ENCODE data around the gene CHST3.
"Not testable (repeated sequence)": the region's sequence is repeated elsewhere in the genome, so short reads cannot be mapped to it uniquely, and the experiment has no call there.

CHST3 gene

DNA sequence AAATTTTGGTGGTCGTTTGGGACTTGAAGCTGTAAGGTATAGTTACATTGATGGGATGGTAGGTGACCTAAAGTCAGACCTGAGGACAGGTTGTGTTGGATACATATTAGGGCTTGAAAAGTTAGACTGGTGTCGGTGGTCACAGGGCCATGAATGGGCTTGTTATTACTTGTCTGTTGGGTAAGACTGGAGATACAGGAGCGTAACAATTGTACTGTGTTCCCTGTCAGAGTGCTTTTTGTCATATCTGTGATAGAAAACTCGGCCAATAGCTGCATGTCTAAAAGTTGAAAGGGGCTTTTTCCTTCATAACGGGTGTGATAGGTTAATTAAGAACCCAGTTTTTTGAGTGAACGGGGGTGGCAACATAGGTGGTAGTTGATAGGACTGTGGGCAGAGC, 13.5 kb upstream of the CHST3 start:
- no peak for DNase-seq

DNA sequence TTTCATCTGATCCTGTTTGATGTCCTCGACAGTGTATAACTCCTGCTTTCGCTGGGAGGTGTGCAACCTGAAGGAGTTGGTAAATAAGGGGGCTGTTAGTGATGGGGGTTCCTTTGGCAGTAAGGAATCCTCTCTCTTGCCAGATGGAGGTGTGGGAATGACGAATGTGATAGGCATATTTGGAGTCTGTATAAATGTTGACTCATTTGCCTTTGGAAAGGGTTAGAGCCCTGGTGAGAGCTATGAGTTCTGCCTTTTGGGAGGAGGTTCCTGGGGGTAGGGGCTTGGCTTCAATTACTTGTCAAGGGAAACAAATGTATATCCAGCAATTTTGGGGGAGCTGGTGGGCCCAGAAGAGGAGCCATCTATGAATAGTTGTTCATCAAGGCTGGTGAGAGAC, 11.4 kb upstream of the CHST3 start:
- no peak for DNase-seq

DNA sequence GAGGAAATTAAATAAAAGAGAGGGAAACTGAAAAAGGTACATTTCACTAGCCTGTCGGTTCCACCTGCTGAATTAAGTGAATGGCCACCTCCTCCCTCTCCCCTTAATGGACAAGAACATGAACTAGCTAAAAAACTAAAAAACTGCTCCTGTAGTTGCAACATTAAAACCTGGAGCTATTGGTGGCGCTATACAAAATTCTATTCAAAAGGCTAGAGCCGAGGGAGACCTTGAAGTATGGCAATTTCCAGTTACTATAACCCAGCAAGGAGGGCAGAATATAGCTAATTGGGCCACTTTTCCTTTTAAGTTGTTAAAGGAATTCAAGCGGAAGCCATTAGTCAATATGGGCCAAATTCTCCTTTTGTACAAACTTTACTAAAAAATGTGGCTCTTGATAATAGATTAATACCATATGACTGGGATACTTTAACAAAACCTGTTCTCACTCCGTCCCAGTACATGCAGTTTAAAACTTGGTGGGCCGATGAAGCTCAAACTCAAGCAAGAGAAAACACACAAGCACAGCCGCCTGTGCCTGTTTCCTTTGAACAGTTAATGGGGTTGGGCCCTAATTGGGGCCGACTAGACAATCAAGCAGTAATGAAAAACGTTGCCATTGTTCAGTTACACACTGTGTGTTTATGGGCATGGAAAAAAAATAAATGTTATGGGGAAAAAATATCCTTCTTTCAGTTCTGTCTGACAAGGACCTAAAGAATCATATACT, 6.5 kb upstream of the CHST3 start:
- DNase-seq: no peak

DNA sequence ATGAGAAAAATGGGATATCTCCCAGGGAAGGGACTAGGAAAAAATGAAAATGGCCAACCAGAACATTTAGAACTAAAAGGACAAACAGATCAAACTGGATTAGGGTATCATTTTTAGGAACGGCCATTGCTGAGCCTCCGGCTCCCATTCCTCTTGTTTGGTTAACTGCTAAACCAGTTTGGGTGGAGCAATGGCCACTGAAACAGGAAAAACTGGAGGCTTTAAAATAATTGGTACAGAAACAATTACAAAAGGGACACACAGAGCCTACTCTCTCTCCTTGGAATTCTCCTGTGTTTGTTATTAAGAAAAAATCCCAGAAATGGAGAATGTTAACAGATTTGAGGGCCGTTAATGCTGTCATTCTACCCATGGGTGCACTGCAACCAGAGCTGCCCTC, 4.7 kb upstream of the CHST3 start:
- DNase-seq: no peak

DNA sequence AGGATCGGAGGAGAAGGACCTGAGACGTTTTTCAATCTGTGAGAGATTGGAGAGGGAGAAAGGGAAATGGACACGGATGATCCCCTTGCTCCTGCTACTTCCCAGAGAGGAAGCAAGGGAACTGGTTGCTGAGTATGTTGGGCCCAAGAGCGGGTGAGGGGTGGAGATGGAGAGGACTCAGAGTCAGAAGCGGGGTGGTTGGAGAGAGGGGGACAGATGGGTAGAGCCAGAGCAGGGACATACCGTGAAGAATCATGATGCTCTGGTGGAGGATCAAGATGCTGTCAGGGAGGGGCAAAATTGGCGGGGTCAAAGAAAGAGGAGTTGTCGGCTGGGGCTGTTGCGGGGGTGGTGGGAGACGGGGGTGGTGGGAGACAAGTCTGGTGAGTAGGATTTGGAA, 2.4 kb upstream of the CHST3 start:
- DNase-seq: no peak

DNA sequence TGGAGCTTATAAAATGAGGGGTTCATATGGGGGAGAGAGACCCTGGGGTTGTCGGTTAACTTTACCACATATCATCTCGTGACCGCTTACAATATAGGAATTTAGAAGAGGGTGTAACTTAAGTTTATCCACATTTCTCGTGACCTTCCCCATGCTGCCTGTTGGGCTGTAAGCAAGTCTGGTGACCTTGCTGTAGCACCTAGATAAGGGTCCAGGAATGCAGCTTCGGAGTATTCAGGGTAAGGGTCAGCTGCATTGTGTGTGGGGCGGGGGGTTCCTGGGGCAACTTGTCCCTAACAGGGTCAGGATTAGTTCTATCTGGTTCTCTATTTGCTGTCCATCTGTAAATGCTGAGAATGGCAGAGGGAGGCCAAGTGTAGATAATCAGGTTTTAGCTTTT, 1.3 kb upstream of the CHST3 start:
- DNase-seq: no peak

DNA sequence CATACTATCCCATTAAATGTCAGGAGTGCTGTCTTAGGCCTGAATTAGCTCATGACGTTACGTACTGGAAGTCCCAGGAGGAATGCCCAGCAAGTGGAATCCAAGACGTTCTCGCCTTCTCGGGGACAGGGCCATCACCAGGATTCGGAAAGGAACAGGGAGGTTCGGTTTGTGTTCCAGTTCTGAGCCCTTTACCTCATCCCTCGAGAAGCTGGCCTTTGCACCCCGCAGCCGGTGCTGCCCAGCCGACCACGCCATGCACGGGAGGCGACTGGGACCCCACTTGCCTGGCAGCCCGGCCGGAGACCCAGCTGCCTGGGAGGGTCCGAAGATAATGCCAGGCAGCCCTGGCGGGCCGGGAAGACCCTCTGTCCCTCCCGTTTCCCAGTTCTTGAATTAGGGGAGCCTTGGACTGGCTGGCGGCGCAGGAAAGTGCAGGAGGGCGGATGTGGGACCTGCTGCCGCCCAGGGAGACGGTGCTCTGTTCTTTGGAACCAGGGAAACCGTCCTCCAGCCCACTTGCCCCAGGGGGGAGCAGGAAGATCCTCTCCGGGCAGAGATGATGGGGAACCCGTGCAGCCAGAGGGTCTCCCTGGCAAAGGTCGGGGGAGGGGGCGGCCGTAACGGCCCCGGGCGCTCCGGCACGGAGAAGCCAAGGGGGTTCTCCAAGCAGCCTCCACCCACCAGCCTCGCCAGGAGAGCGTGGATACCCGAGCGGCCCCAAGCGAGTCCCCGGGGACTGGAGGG, 671 bp upstream of the CHST3 start:
- no peak for DNase-seq

DNA sequence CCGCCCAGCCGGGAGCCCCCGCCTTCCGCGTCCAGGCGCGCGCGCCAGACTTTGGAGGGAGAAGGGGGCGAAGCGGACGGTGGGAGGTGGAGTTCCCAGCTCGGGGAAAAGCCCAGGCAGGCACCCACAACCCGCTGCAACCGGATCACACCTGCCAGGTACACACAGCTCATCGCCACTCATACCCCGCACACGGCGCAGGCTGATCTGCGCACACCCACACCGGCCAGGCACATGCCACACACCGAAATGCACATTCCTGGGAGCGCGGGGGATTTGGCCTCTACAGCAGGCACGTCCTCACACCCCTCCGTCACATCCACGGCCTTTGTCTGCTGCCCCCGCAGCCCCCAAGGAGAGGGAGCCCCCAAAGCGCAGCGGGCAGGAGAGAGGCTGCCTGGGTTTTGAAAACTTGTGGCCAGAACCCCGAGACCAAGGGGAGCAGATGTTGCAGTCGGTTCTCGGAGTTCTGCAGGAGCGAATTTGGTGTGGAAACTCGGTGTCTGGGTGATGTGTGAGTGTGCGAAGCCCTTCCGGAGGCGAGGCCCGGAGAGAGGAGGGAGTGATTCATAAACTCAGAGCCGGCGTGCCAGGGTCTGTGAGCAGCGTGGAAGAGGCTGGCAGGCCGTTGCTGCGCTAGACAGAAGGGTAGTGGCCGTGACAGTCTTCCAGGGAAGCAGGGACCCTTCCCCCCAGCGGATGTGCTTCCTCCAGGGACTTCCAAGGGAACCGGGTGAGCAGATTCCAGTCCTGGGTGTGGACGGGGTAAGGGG, 734 bp downstream of the CHST3 start:
- DNase-seq: peak; percentile 16

DNA sequence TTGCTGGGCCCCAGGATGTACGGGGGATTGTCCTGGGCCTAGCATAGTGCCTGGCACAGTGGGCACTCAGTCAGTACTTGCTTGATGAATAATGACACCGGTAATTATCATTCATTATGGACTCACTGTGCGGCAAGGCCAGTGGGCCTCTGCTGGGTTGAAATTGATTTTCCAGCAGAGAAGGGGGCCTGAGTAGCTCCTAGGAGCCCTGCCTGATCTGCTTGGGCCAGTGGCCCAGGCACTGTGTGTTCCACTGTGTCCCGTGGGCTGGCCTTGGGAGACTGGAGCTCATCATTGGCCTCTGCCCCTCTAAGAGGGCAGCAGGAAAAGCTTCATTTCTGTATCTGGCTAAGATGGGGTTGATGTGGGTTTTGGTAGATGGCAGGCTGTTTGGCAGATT, 1.4 kb downstream of the CHST3 start:
- DNase-seq: no peak

DNA sequence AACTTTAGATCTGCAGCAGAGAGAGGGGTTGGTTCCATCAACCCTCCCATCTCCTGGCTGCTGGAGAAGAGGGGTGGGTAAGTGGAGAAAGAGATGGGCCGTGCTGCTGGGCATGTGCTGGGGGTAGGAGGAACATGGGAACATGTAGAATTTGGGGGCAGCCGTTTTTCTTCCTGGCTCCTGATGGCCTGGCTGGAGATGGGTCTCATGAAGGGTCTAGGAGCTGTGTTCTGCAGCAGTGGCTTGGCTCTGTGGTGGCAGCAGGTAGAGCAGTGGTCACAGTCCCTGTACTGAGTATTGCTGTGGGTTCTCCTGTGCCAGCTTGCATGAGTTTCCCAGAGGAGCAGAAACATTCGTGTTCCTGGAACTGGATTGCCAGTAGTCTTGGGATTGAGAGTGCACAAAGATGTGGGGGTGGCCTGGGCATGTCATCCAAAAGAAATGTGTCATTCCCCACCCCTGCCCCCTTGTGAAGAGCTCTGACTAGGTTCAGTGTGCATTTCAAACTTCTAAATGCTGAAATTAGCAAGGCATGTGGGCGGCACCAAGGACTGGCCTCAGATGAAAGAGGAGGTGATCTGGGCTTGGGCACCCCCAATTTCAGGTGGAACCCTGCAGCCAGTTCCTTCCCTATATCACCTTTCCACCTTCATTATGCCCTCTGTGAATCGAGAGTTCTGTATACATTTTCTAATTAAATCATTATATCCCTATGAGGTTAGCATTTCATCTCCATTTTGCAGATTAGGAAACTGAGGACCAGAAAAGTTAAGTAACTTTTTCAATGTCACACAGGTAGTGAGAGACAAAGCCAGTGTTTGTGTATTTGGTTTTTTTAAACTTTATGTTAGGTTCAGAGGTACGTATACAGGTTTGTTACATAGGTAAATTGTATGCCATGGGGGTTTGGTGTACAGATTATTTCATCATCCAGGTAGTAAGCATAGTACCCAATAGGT, 2.1 kb downstream of the CHST3 start:
- no peak for DNase-seq

DNA sequence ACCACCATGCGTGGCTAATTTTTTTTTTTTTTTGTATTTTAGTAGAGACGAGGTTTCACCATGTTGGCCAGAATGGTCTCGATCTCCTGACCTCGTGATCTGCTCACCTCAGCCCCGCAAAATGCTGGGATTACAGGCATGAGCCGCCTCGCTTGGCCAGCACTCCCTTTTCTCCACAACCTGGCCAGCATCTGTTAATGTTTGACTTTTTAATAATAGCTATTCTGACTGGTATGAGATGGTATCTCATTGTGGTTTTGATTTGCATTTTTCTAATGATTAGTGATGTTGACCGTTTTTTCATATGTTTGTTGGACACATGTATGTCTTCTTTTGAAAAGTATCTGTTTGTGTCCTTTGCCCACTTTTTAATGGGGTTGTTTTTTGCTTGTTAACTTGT, 3.8 kb downstream of the CHST3 start:
- DNase-seq: not testable (repeated sequence)

DNA sequence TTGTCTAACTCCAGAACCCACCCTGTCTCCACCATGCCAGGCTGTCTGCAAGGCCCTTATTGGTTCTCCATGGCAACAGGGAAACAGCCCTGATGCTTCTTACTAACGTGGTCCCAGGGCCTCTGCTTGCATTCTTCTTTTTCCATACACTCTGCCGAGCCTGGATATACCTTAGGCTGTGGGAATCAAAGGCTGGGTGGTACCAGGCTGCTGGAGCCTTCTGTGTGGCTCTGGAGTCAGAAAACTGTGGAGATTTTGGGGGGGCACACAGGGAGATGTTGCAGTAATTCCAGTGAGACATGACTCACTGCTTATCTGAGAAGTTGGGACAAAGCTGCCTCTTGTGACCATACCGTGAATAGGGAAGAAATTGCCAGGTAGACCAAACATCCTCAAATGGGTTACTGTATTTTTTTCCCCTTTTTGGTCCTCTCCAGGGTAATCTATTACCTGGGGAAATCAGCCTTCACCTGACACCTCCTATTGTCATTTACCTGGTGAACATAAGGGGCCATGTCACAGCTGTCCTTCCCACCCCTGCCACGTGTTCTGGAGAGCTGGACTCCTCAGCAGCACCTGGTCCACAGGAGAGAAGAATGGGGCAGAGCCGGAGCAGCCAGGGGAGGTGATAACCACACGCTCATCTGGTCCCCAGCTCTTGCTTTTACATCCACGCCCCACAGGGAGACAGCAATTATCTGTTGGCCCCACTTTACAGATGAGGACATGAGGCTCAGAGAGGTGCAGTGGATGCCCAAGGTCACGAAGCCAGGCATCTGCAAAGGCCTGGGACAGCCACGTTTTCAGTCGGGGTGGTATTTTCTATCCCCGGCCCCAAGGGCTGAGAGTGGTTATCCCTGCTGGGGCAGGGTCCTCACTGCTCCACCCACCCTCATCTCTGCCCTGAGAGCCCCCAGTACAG, 4.6 kb downstream of the CHST3 start:
- DNase-seq: no peak

DNA sequence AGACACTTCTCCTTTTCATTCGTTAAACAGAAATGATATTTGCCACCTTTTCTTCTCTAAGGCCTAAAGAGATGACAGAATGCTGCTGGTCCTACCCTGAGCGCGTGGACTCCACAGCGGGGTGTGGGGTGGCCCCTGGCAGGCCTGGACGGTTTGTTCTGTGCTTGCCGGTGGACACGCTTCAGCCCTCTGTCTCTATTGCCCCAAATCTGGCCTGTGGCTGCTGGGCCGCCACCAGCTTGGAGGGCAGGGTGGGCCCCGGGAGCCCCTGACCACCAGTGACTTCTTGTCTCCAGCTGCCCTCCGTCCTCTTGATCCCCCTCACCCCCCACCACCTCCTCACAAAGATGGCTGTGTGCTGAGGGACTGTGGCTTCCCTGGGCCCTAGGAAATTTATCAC, 5.7 kb downstream of the CHST3 start:
- no peak for DNase-seq

DNA sequence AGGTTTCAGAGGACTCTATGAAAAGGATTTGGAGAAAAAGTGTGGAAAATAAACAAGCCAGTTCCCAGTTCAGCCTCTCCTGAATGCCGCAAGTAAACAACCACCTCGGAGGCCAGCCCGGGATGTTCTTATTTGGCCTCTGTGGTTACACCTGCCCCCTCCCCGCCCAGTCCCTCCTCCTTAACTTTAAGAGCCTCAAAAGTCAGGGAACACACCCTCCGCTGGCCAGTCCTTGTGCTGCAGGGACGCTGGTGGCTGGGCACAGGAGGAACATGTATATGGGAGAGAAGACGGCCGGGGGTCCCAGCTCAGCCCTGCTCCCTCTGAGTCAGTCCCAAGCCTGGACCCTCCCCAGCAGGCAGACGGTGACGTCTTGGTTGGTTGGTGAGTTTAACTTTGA, 6.1 kb downstream of the CHST3 start:
- DNase-seq: no peak

DNA sequence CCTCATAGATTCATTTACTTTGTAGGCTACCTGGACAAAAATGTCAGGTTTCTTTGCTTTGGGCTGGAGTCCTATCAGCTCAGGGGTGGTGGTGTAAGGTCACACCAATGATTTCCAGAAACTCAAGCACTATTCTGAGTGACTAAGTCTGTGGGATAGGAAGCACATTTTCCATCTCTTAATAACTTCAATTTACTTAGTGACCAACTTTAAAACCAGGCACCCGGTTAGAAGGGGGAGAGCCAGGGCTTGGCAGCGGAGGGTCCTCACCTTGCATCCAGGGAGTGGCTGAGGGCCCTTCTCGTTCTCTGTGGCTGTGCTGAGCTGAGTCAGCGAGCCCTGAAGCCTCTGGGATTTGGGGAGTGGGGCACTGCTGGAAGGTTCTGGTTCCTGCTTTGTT, 6.7 kb downstream of the CHST3 start:
- no peak for DNase-seq

DNA sequence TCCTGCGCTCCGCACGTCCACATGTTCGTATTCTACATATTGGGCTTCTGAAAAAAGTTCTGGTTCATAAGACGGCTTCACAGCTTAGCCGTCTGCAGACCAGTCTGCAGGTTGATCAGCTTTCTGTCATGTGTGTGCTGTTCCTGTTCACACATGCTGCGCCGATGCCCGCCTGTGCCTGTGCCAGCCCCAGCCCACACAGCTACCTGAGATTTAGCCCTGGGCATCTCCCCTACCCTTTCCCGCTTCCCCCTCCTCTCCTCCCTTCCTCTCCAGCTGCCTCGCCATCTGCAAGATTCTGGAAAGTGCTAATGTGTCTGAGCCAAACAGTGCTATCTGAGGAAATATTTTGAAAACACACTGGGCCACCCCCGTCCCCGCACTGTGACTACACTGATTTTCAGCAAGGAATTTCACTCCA, 7.1 kb downstream of the CHST3 start:
- no peak for DNase-seq

DNA sequence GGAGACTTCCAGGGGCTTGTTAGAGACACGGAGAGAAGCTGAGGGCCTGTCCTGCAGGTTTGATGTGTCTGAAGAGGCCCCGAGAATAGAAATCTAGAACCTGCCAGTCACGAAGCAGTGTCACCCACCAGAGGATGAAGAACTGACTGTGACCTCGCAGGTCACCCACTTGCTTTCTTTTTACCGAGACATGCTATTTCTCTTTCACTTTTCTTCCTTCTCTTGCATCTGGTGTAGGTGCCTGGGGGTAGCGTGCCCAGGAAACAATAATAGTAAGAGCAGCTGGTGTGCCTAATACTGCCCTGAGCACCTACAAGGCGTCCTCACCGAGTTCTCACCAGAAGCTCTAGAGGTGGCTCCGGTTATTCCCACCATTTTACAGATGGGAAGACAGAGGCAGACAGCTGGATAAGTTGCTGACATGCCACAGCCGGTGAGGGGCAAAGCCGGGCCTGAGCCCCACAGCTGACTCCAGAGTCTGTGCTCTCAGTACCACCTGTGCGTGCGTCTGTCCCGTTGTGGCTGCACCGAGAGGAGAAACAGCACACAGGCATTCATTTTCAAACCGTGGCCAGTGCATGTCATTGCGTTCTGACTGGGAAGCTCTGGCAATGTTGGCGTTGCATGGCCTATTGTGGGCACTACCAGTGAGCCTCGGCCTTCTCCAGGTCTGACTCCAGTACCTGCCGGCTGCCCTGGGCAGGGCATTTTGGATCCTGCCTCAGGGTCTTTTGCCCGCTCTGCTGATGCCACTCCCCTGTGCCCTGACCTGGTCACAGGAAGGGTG, 7.8 kb downstream of the CHST3 start:
- no peak for DNase-seq

DNA sequence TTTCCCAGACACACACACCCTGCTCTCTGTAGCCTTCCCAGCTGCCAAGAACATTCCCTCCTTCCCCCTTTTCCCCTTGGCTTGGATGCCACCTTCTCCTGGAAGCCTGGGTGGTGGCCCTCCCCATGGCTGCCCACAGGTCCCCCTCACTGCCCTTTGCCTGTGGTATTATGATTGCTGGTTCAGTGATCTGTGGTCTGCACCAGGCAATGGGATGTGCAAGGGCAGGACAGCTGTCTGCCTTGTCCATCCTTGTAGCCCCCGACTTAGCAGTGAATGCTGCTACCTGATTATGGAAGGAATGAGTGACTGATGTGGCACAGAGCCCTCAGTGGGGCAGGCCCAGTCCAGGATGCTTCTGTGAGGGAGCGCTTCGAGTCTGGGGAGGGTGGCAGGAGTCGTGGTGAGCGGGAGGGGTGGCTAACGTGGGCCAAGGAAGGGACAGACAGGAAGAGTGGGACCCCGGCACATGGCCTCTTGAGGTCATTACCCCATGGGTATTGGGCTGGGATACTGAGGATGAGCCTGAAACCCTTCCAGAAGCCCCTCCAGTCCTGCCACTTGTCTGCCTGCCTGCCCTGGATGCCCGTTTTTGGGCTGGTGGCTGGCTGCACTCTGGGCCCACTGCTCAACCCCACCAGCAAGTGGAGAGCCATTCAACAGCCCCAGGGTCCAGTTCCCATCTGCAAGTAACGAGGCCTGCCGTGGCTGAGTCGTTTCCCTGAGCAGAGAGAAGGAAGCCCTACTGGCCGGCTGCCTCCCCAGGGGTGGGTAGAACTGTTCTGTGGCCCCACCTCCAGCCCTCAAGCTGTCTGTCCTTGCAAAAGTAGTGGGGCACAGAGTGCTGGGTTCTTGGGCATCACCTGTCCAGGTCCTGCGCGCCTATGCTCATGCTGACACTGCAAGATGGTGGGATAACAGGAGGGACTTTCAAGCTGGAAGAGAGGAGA, 8.8 kb downstream of the CHST3 start:
- no peak for DNase-seq

DNA sequence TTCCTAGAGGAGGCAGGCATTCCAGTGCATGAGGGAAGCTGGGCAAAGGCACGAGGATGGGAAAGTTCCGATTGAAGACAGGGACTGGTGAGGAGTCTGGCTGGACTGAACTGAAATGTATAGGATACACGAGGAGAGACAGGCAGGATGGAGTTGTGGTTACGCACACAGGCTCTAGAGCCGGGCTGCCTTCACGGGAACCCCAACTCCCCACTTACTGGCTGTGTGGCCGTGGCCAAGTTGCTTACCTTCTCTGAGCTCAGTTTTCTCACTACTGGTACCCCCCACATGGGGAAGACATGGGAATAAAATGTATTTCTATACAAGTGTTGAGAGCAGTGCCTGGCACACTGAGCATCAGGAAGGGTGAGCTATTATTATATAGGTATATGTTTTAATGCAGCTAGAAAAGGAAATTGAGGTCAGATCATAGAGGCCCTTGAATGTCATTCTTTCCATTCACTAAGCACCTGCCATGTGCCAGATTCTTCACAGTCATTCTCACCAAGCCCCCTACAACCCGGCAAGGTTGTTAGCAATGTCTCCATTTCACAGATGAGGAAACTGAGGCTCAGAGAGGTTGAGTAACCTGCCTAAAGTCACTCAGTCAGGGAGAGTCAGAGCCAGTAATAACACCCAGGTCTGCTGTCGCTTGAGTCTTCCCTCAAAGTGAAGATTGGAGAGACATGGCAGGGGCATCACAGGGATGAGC, 9.7 kb downstream of the CHST3 start:
- DNase-seq: no peak

Measured in activated CD4-positive, alpha-beta T cell treated with anti-CD3 and anti-CD28 coated beads, Interleukin-2, amount 50 U/mL, for 1 hour (primary cell).